GM21723 (cell line): Measurements from ENCODE around the gene PIN1.
"Not testable (repeated sequence)": the region's sequence is repeated elsewhere in the genome, so short reads cannot be mapped to it uniquely, and the experiment has no call there.

Source experiments
- ATAC-seq: cut with Tn5 transposase; IDR thresholded peaks from one replicate; pipeline ENCODE4 v1.9.1; 2021; ENCODE audit warnings: mild to moderate bottlenecking, moderate library complexity; ENCODE audit not compliant: unreplicated experiment

The PIN1 gene

GRCh38 chr19:9834726-9835506 is at the start of gene PIN1:
Gene PIN1, plus strand, starts transcription at chr19:9835318. Its CDS starts 27 bp downstream, at chr19:9835345.
- peak; percentile 92 for ATAC-seq

GRCh38 chr19:9785367-9786331 is 49.5 kb upstream of the PIN1 start:
- peak; percentile 77 for ATAC-seq

GRCh38 chr19:9786342-9786741 is 48.8 kb upstream of the PIN1 start:
- no peak for ATAC-seq

- no peak for ATAC-seq
Observed at GRCh38 chr19:9786819-9787218, 48.3 kb upstream of the PIN1 start.

- not testable (repeated sequence) for ATAC-seq
Observed at GRCh38 chr19:9788604-9789003, 46.5 kb upstream of the PIN1 start.

- no peak for ATAC-seq
Observed at GRCh38 chr19:9789066-9789465, 46.1 kb upstream of the PIN1 start.

- ATAC-seq = not testable (repeated sequence)
Observed at GRCh38 chr19:9789579-9789978, 45.5 kb upstream of the PIN1 start.

GRCh38 chr19:9791073-9791367 is 44.1 kb upstream of the PIN1 start:
- ATAC-seq = not testable (repeated sequence)

- peak; percentile 47 for ATAC-seq
Observed at GRCh38 chr19:9791552-9792205, 43.4 kb upstream of the PIN1 start.

- ATAC-seq = no peak
Observed at GRCh38 chr19:9792206-9793070, 42.7 kb upstream of the PIN1 start.

GRCh38 chr19:9793071-9793591 is 42.0 kb upstream of the PIN1 start:
- no peak for ATAC-seq

- peak; percentile 58 for ATAC-seq
Observed at GRCh38 chr19:9796113-9796773, 38.9 kb upstream of the PIN1 start.

- ATAC-seq = no peak
Observed at GRCh38 chr19:9797871-9798270, 37.2 kb upstream of the PIN1 start.

GRCh38 chr19:9799162-9799561 is 36.0 kb upstream of the PIN1 start:
- ATAC-seq = no peak

- ATAC-seq = no peak
Observed at GRCh38 chr19:9801976-9802375, 33.1 kb upstream of the PIN1 start.

GRCh38 chr19:9806803-9807202 is 28.3 kb upstream of the PIN1 start:
- no peak for ATAC-seq

GRCh38 chr19:9808855-9809824 is 26.0 kb upstream of the PIN1 start:
- no peak for ATAC-seq

GRCh38 chr19:9811139-9811538 is 24.0 kb upstream of the PIN1 start:
- no peak for ATAC-seq
